Thoracic aorta (tissue), 2 donors: Measurements from ENCODE around the gene AGR2. TPM values are rescaled to one million over a fixed set of nuclear protein-coding genes. Genes with fewer than 3 reads are reported as not detected.

Source experiments
- ATAC-seq: fragments of 150-250 bp; one replicate; pipeline ENCODE4 v1.8.0; 2017; ENCODE audit warnings: low read depth; ENCODE audit not compliant: insufficient number of reproducible peaks, low FRiP score
- DNase-seq: peaks from one replicate; pipeline ENCODE4 v3.0.0-alpha.2; 2020; ENCODE audit warnings: low spot score
- H3K27ac ChIP-seq, 2 donors: fragments of 200-600 bp; sonication (generic); 1 replicate in 1 of 2; 2 replicates in 1 of 2; pipeline ENCODE4 v1.5.1; 2016; ENCODE audit warnings: mild to moderate bottlenecking in 2 of 2, moderate library complexity in 2 of 2
- H3K27me3 ChIP-seq: fragments of 200-600 bp; sonication (generic); replicated peaks from 2 replicates; pipeline ENCODE4 v1.6.0; 2016; ENCODE audit warnings: mild to moderate bottlenecking; ENCODE audit not compliant: insufficient read depth
- H3K36me3 ChIP-seq: fragments of 200-600 bp; sonication (generic); one replicate; pipeline ENCODE4 v1.5.1; 2016
- H3K4me1 ChIP-seq, 2 donors: fragments of 200-600 bp; sonication (generic); 1 replicate in 1 of 2; 2 replicates in 1 of 2; pipeline versions ENCODE4 v1.5.1 to v1.6.0; 2016; ENCODE audit warnings: low read depth in 2 of 2, mild to moderate bottlenecking in 1 of 2; ENCODE audit not compliant: control insufficient read depth in 1 of 2
- H3K4me3 ChIP-seq: fragments of 200-600 bp; sonication (generic); 2 replicates; pipeline ENCODE4 v1.5.1; 2016; ENCODE audit warnings: mild to moderate bottlenecking
- H3K9me3 ChIP-seq: fragments of 200-600 bp; sonication (generic); 2 replicates; pipeline ENCODE4 v1.5.1; 2016
- total RNA-seq, 2 donors: library from RNA; depleted of rRNA; stranded (reverse); fragments of >200 nt; gene quantifications; one replicate each; pipeline versions ENCODE4 v1.1.0 to v1.2.3, GENCODE V29; 2016
- TF ChIP-seq, protein P1 (sequence below): fragments of 200-600 bp; sonication (generic); IDR thresholded peaks from one replicate; pipeline ENCODE4 v1.5.1; 2019; ENCODE audit warnings: antibody characterized with exemption

The AGR2 gene
- total RNA-seq, 2 donors from 2014 or later: 25.2 TPM; not detected in 1

DNA sequence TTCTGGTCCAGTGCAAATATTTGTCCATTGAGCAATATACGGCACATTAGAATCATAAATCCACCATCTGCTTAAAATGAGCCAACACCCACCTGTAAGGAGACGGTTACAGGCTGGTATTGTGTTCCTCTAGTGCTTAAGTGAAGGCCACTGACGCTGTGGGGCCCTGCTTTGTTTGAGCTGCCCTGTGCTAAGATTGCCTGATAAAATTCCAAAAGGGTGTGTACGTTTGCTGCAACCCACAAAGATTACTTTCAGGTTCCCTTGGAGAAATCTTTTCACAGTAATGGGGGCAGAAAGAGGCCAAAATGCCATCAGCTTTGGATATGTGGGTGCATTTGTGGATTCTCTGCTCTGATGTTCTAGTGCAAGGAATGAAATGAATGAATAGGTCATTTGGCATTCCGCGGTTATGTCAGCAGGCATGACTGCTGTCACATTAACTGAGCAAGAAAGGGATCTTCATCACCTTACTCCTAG is 42.6 kb upstream of the AGR2 start:
- Histone ChIP-seq H3K36me3 (no peaks in the 10 kb centered on the region), H3K4me3 (no peak overlapping the region), H3K4me1 (no peaks in the 10 kb centered on the region), H3K27me3 (no peaks in the 10 kb centered on the region), H3K9me3 (no peaks in the 10 kb centered on the region), H3K27ac (no peak overlapping the region)
- TF ChIP-seq, protein P1, sequence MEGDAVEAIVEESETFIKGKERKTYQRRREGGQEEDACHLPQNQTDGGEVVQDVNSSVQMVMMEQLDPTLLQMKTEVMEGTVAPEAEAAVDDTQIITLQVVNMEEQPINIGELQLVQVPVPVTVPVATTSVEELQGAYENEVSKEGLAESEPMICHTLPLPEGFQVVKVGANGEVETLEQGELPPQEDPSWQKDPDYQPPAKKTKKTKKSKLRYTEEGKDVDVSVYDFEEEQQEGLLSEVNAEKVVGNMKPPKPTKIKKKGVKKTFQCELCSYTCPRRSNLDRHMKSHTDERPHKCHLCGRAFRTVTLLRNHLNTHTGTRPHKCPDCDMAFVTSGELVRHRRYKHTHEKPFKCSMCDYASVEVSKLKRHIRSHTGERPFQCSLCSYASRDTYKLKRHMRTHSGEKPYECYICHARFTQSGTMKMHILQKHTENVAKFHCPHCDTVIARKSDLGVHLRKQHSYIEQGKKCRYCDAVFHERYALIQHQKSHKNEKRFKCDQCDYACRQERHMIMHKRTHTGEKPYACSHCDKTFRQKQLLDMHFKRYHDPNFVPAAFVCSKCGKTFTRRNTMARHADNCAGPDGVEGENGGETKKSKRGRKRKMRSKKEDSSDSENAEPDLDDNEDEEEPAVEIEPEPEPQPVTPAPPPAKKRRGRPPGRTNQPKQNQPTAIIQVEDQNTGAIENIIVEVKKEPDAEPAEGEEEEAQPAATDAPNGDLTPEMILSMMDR: no peak
- DNase-seq (no peak), ATAC-seq (no peak)

DNA sequence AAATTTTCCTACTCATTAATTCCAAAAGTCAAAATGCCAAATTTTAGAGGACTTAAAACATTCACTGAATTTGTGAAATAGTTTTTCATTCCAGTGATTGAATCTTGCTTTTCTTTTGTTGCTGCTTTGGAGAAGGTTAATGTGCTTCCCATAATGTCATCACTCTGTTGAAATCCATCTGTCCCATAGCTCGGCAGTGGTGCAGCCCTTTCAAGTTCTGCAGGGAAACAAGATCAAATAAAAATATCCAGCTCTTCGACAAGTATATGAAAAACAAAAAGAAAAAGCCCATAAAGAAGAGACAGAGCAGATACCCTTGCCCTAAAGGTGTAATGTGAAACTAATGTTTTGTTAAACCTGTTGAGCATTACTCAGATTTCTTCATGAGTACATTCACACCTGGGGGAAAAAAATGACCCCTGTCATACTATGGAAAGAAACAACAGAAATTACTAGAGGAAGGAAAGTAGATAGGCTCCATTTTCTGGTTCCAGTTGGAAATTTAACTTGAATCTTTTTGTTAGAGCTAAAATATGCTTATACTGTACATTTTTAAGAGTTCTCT is 41.9 kb upstream of the AGR2 start:
- no peak overlapping the region for H3K27ac ChIP-seq
- ATAC-seq: no peak

GRCh38 chr7:16845746-16846145 is 40.9 kb upstream of the AGR2 start:
- no peak overlapping the region for H3K27ac ChIP-seq
- TF ChIP-seq, protein P1: no peak
- no peak for ATAC-seq
- H3K9me3 ChIP-seq: no peaks in the 10 kb centered on the region
- no peak overlapping the region for H3K4me3 ChIP-seq
- no peaks in the 10 kb centered on the region for H3K4me1 ChIP-seq
- H3K27me3 ChIP-seq: no peaks in the 10 kb centered on the region
- no peaks in the 10 kb centered on the region for H3K36me3 ChIP-seq
- no peak for DNase-seq

More for the DNA sequence above, 41.9 kb upstream of the AGR2 start:
- Histone ChIP-seq H3K4me3 (no peak overlapping the region), H3K9me3 (no peaks in the 10 kb centered on the region), H3K27me3 (no peaks in the 10 kb centered on the region), H3K4me1 (no peaks in the 10 kb centered on the region), H3K36me3 (no peaks in the 10 kb centered on the region)
- DNase-seq: no peak
- TF ChIP-seq, protein P1: no peak

GRCh38 chr7:16841681-16842080 is 36.9 kb upstream of the AGR2 start:
- TF ChIP-seq, protein P1: no peak
- Histone ChIP-seq H3K9me3 (no peaks in the 10 kb centered on the region), H3K4me1 (no peaks in the 10 kb centered on the region), H3K4me3 (no peak overlapping the region), H3K27ac (no peak overlapping the region), H3K36me3 (no peaks in the 10 kb centered on the region), H3K27me3 (no peaks in the 10 kb centered on the region)
- DNase-seq (no peak), ATAC-seq (no peak)

DNA sequence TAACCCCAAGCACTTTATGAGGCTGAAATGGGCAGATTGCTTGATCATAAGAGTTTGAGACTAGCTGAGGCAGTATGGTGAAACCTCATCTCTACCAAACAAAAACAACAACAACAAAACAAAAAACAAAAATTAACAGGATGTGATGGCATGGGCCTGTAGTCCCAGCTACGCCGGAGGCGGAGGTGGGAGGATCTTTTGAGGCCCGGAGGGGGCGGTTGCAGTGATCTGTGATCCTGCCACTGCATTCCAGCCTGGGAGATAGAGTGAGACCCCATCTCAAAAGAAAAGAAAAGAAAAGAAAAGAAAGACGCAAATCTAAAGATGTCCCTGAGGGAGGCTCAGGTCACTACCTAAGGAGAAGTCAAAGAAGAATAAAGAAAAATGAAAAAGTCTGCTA is 35.3 kb upstream of the AGR2 start:
- DNase-seq (no peak), ATAC-seq (no peak)
- Histone ChIP-seq H3K4me1 (no peaks in the 10 kb centered on the region), H3K36me3 (no peaks in the 10 kb centered on the region), H3K27ac (no peak overlapping the region), H3K27me3 (no peaks in the 10 kb centered on the region), H3K4me3 (no peak overlapping the region), H3K9me3 (no peaks in the 10 kb centered on the region)
- TF ChIP-seq, protein P1: no peak
